Measurements from ENCODE around the gene SLC35F6. TPM values are rescaled to one million over a fixed set of nuclear protein-coding genes. Genes with fewer than 3 reads are reported as not detected.

The SLC35F6 gene, protein sequence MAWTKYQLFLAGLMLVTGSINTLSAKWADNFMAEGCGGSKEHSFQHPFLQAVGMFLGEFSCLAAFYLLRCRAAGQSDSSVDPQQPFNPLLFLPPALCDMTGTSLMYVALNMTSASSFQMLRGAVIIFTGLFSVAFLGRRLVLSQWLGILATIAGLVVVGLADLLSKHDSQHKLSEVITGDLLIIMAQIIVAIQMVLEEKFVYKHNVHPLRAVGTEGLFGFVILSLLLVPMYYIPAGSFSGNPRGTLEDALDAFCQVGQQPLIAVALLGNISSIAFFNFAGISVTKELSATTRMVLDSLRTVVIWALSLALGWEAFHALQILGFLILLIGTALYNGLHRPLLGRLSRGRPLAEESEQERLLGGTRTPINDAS
- 29.1 and 67.6 TPM in 2 replicates for total RNA-seq

DNA sequence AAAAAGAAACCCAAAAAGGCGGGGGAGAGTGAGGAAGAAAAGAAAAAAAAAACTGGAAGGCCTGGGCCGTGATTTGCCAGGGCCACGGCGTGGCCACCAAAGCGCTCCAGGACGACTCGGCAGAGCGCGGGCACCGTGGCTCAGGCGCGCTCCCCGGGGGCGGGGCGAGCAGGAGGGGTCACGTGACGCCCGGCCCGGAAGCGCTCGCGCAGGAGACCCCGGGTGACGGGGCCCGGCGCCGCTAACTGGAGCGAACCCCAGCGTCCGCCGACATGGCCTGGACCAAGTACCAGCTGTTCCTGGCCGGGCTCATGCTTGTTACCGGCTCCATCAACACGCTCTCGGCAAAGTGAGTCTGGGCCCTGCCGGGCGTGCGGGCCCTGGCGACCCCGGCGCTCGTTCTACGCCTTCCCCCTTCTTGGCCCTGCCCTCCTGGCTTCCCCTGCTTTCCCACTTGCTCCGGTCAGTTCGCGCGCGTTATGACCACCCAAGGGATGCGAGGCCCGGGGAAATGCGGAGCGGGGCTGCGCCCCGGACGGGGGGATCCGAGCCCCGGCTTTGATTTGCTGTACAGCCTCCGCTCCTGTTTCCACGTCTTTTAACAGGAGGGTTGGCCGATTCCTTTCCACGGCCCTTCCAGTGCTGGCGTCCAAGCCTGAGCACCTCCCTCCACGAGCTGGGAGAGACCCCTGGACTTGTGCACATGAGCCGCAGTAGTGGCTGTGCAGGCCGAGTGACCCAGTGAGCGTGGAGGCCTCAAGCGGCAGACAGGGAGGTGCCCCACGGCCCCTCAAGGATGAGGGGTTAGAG, at the start of gene SLC35F6:
TSS of gene SLC35F6 (plus strand) at position 207 of the 810 bp plus-strand sequence. CDS start at position 273, 66 bp downstream.

DNA sequence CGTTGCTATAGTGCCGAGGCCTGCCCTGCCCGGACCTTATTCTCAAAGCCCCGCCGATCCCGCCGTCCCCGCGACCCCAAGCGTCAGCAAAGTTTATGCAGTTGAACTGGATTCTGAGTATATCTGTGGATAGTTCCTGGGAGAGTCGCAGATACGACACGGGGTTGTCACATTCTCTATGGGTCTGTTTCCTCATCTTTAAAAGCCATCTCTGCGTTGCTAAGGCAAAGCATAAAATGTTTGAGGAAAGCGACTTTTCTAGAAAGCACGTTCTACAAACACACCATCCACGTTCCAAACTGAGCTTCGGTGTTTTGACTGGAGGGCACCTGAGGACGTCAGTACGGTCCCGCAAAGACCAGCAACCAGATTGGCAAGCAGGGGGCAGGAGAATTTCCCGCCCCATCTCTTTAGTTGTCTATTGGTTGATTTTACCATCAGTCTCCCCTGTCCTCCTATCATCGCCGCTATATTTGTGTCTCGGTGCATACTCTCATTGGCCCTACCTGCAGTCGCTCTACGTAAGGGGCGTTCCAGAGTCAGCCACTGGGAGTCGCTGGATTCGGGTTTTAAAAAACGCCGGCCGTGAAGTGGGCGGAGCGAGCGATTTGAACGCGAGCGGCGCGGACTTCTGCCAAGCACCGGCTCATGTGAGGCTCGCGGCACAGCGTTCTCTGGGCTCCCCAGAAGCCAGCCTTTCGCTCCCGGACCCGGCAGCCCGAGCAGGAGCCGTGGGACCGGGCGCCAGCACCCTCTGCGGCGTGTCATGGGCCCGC, 21.5 kb downstream of the SLC35F6 start, which contains the start of gene CENPA:
TSS of gene CENPA (plus strand) at position 626 of the 776 bp plus-strand sequence. CDS start at position 767, 141 bp downstream.

Other genes starting within 250 kb of the SLC35F6 start
- gene CIB4, start 122.9 kb upstream of the SLC35F6 start, total RNA-seq = not detected in 2 replicates
- gene KCNK3, start 71.6 kb upstream of the SLC35F6 start, total RNA-seq = not detected in 2 replicates
- 1.6 and 2.7 TPM in 2 replicates for gene CENPA, start 21.8 kb downstream of the SLC35F6 start, total RNA-seq
- not detected in 2 replicates for gene DPYSL5, start 83.8 kb downstream of the SLC35F6 start, total RNA-seq
- 1.3 and 2.0 TPM in 2 replicates for gene MAPRE3, start 206.4 kb downstream of the SLC35F6 start, total RNA-seq